ENCODE measurements around the gene TRANK1. TPM values are rescaled to one million over a fixed set of nuclear protein-coding genes. Genes with fewer than 3 reads are reported as not detected.
"Not testable (repeated sequence)": the region's sequence is repeated elsewhere in the genome, so short reads cannot be mapped to it uniquely, and the experiment has no call there.

TRANK1 gene
- polyA plus RNA-seq, 2 donors: 1.6 to 2.0 TPM

GRCh38 chr3:36894914-36895313, 49.9 kb downstream of the TRANK1 start:
- Histone ChIP-seq H3K4me1 (ENCODE audit: control insufficient read depth in 2 of 2, insufficient read depth in 2 of 2, low read length in 1 of 2) (no peaks in the 10 kb centered on the region), H3K4me3 (ENCODE audit: low read depth in 1 of 2, low read length in 2 of 2) (no peak overlapping the region), H3K27ac (ENCODE audit: low read depth in 2 of 2, low read length in 1 of 2) (no peak overlapping the region), H3K9me3 (ENCODE audit: control insufficient read depth in 2 of 2, insufficient read depth in 1 of 2, low read depth in 1 of 2, low read length in 1 of 2) (no peaks in the 10 kb centered on the region), H3K36me3 (ENCODE audit: control insufficient read depth in 2 of 2, insufficient read depth in 2 of 2, low read length in 1 of 2) (peaks cover 0 to 4% of the 10 kb centered on the region in 2 donors), H3K27me3 (ENCODE audit: control insufficient read depth in 1 of 2, insufficient read depth in 2 of 2, low read length in 2 of 2) (no peaks in the 10 kb centered on the region)
- 85 to 87% methylated on average over 1 of the region's 1 CpG for WGBS, 2 donors

GRCh38 chr3:36893826-36894225, 51.0 kb downstream of the TRANK1 start:
- Histone ChIP-seq H3K27me3 (ENCODE audit: control insufficient read depth in 1 of 2, insufficient read depth in 2 of 2, low read length in 2 of 2) (no peaks in the 10 kb centered on the region), H3K4me3 (ENCODE audit: low read depth in 1 of 2, low read length in 2 of 2) (no peak overlapping the region), H3K36me3 (ENCODE audit: control insufficient read depth in 2 of 2, insufficient read depth in 2 of 2, low read length in 1 of 2) (peaks cover 5 to 6% of the 10 kb centered on the region in 2 donors), H3K27ac (ENCODE audit: low read depth in 2 of 2, low read length in 1 of 2) (no peak overlapping the region), H3K4me1 (ENCODE audit: control insufficient read depth in 2 of 2, insufficient read depth in 2 of 2, low read length in 1 of 2) (no peaks in the 10 kb centered on the region), H3K9me3 (ENCODE audit: control insufficient read depth in 2 of 2, insufficient read depth in 1 of 2, low read depth in 1 of 2, low read length in 1 of 2) (no peaks in the 10 kb centered on the region)
- 91 to 100% methylated on average over 1 of the region's 1 CpG for WGBS, 2 donors

GRCh38 chr3:36893137-36893557, 51.7 kb downstream of the TRANK1 start:
- no peaks in the 10 kb centered on the region for H3K4me1 ChIP-seq (ENCODE audit: control insufficient read depth in 2 of 2, insufficient read depth in 2 of 2, low read length in 1 of 2)
- WGBS, 2 donors: 66 to 71% methylated on average over 2 of the region's 2 CpGs

GRCh38 chr3:36892457-36893136, 52.3 kb downstream of the TRANK1 start:
- no peak overlapping the region for H3K27ac ChIP-seq (ENCODE audit: low read depth in 2 of 2, low read length in 1 of 2)
- H3K4me1 ChIP-seq (ENCODE audit: control insufficient read depth in 2 of 2, insufficient read depth in 2 of 2, low read length in 1 of 2): no peaks in the 10 kb centered on the region
- 91 to 92% methylated on average over 12 of the region's 12 CpGs for WGBS, 2 donors

More at GRCh38 chr3:36893137-36893557, 51.7 kb downstream of the TRANK1 start:
- H3K4me3 ChIP-seq (ENCODE audit: low read depth in 1 of 2, low read length in 2 of 2): no peak overlapping the region
- peak overlapping the region in 1 of 2 donors; percentile 26 for H3K27ac ChIP-seq (ENCODE audit: low read depth in 2 of 2, low read length in 1 of 2)
- H3K36me3 ChIP-seq (ENCODE audit: control insufficient read depth in 2 of 2, insufficient read depth in 2 of 2, low read length in 1 of 2): peaks cover 8% of the 10 kb centered on the region in 2 donors
- no peaks in the 10 kb centered on the region for H3K27me3 ChIP-seq (ENCODE audit: control insufficient read depth in 1 of 2, insufficient read depth in 2 of 2, low read length in 2 of 2)
- H3K9me3 ChIP-seq (ENCODE audit: control insufficient read depth in 2 of 2, insufficient read depth in 1 of 2, low read depth in 1 of 2, low read length in 1 of 2): no peaks in the 10 kb centered on the region

GRCh38 chr3:36891701-36892160, 53.1 kb downstream of the TRANK1 start:
- 62 to 74% methylated on average over 4 of the region's 4 CpGs for WGBS, 2 donors
- H3K27ac ChIP-seq (ENCODE audit: low read depth in 2 of 2, low read length in 1 of 2): no peak overlapping the region
- H3K9me3 ChIP-seq (ENCODE audit: control insufficient read depth in 2 of 2, insufficient read depth in 1 of 2, low read depth in 1 of 2, low read length in 1 of 2): no peaks in the 10 kb centered on the region
- no peak overlapping the region for H3K4me3 ChIP-seq (ENCODE audit: low read depth in 1 of 2, low read length in 2 of 2)
- peaks cover 8% of the 10 kb centered on the region in 2 donors for H3K36me3 ChIP-seq (ENCODE audit: control insufficient read depth in 2 of 2, insufficient read depth in 2 of 2, low read length in 1 of 2)
- no peaks in the 10 kb centered on the region for H3K4me1 ChIP-seq (ENCODE audit: control insufficient read depth in 2 of 2, insufficient read depth in 2 of 2, low read length in 1 of 2)
- H3K27me3 ChIP-seq (ENCODE audit: control insufficient read depth in 1 of 2, insufficient read depth in 2 of 2, low read length in 2 of 2): no peaks in the 10 kb centered on the region

More at GRCh38 chr3:36892457-36893136, 52.3 kb downstream of the TRANK1 start:
- Histone ChIP-seq H3K36me3 (ENCODE audit: control insufficient read depth in 2 of 2, insufficient read depth in 2 of 2, low read length in 1 of 2) (peaks cover 8% of the 10 kb centered on the region in 2 donors), H3K9me3 (ENCODE audit: control insufficient read depth in 2 of 2, insufficient read depth in 1 of 2, low read depth in 1 of 2, low read length in 1 of 2) (no peaks in the 10 kb centered on the region), H3K4me3 (ENCODE audit: low read depth in 1 of 2, low read length in 2 of 2) (no peak overlapping the region), H3K27me3 (ENCODE audit: control insufficient read depth in 1 of 2, insufficient read depth in 2 of 2, low read length in 2 of 2) (no peaks in the 10 kb centered on the region)

GRCh38 chr3:36891097-36891496, 53.8 kb downstream of the TRANK1 start:
- not testable (repeated sequence) for H3K27ac ChIP-seq (ENCODE audit: low read depth in 2 of 2, low read length in 1 of 2); H3K4me3 ChIP-seq (ENCODE audit: low read depth in 1 of 2, low read length in 2 of 2); H3K9me3 ChIP-seq (ENCODE audit: control insufficient read depth in 2 of 2, insufficient read depth in 1 of 2, low read depth in 1 of 2, low read length in 1 of 2); H3K4me1 ChIP-seq (ENCODE audit: control insufficient read depth in 2 of 2, insufficient read depth in 2 of 2, low read length in 1 of 2); H3K36me3 ChIP-seq (ENCODE audit: control insufficient read depth in 2 of 2, insufficient read depth in 2 of 2, low read length in 1 of 2); H3K27me3 ChIP-seq (ENCODE audit: control insufficient read depth in 1 of 2, insufficient read depth in 2 of 2, low read length in 2 of 2)
- WGBS, 2 donors: 95 to 96% methylated on average over 7 of the region's 7 CpGs

- no peaks in the 10 kb centered on the region for H3K27me3 ChIP-seq (ENCODE audit: control insufficient read depth in 1 of 2, insufficient read depth in 2 of 2, low read length in 2 of 2)
- no peak overlapping the region for H3K4me3 ChIP-seq (ENCODE audit: low read depth in 1 of 2, low read length in 2 of 2)
- H3K36me3 ChIP-seq (ENCODE audit: control insufficient read depth in 2 of 2, insufficient read depth in 2 of 2, low read length in 1 of 2): peaks cover 8% of the 10 kb centered on the region in 2 donors
- H3K27ac ChIP-seq (ENCODE audit: low read depth in 2 of 2, low read length in 1 of 2): no peak overlapping the region
- no peaks in the 10 kb centered on the region for H3K9me3 ChIP-seq (ENCODE audit: control insufficient read depth in 2 of 2, insufficient read depth in 1 of 2, low read depth in 1 of 2, low read length in 1 of 2)
- H3K4me1 ChIP-seq (ENCODE audit: control insufficient read depth in 2 of 2, insufficient read depth in 2 of 2, low read length in 1 of 2): no peaks in the 10 kb centered on the region
Observed at GRCh38 chr3:36890261-36890660, 54.6 kb downstream of the TRANK1 start.

- Histone ChIP-seq H3K27me3 (ENCODE audit: control insufficient read depth in 1 of 2, insufficient read depth in 2 of 2, low read length in 2 of 2) (no peaks in the 10 kb centered on the region), H3K9me3 (ENCODE audit: control insufficient read depth in 2 of 2, insufficient read depth in 1 of 2, low read depth in 1 of 2, low read length in 1 of 2) (no peaks in the 10 kb centered on the region), H3K4me1 (ENCODE audit: control insufficient read depth in 2 of 2, insufficient read depth in 2 of 2, low read length in 1 of 2) (no peaks in the 10 kb centered on the region), H3K4me3 (ENCODE audit: low read depth in 1 of 2, low read length in 2 of 2) (no peak overlapping the region), H3K36me3 (ENCODE audit: control insufficient read depth in 2 of 2, insufficient read depth in 2 of 2, low read length in 1 of 2) (no peaks in the 10 kb centered on the region), H3K27ac (ENCODE audit: low read depth in 2 of 2, low read length in 1 of 2) (no peak overlapping the region)
- WGBS, 2 donors: 95% methylated on average over 4 of the region's 4 CpGs
Observed at GRCh38 chr3:36881735-36882134, 63.1 kb downstream of the TRANK1 start.

- H3K4me3 ChIP-seq (ENCODE audit: low read depth in 1 of 2, low read length in 2 of 2); H3K36me3 ChIP-seq (ENCODE audit: control insufficient read depth in 2 of 2, insufficient read depth in 2 of 2, low read length in 1 of 2); H3K9me3 ChIP-seq (ENCODE audit: control insufficient read depth in 2 of 2, insufficient read depth in 1 of 2, low read depth in 1 of 2, low read length in 1 of 2); H3K4me1 ChIP-seq (ENCODE audit: control insufficient read depth in 2 of 2, insufficient read depth in 2 of 2, low read length in 1 of 2); H3K27me3 ChIP-seq (ENCODE audit: control insufficient read depth in 1 of 2, insufficient read depth in 2 of 2, low read length in 2 of 2); H3K27ac ChIP-seq (ENCODE audit: low read depth in 2 of 2, low read length in 1 of 2): not testable (repeated sequence)
- 86 to 93% methylated on average over 1 of the region's 1 CpG for WGBS, 2 donors
Observed at GRCh38 chr3:36879842-36880241, 65.0 kb downstream of the TRANK1 start.

Data from esophagus (tissue), 2 donors.